GM12892 (cell line): ENCODE results near the gene GTF2H1.

Experiments
- POLR2A ChIP-seq: IDR thresholded peaks from 2 replicates; pipeline ENCODE4 v1.6.1; 2011; ENCODE audit warnings: low read depth, low read length, control low read depth
- POLR2AphosphoS5 ChIP-seq: IDR thresholded peaks from 2 replicates; pipeline ENCODE4 v1.6.1; 2011; ENCODE audit warnings: low read depth, low read length, control low read depth
- TAF1 ChIP-seq: IDR thresholded peaks from 2 replicates; pipeline ENCODE4 v1.6.1; 2011; ENCODE audit warnings: low read depth, mild to moderate bottlenecking, control low read depth, low read length, borderline replicate concordance

DNA sequence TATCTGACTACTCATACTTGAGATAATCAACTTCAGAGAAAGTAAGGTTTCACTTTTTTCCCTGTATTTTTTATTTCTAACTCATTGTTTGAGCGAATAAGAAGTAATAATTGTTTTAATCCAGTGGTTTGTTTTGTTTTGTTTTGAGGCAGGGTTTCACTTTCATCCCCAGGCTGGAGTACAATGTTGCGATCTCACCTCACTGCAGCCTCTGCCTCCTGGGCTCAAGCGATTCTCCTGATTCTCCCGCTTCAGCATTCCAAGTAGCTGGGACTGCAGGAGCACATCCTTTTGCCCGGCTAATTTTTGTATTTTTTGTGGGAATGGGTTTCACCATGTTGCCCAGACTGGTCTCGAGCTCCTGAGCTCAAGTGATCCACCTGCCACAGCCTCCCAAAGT is 8.6 kb downstream of the GTF2H1 start:
- TF ChIP-seq POLR2AphosphoS5, result no peak
- no peak for TF ChIP-seq POLR2A
- no peak for TF ChIP-seq TAF1
